Right hindlimb (tissue), 1 donor: Measurements from ENCODE around the gene ADCY2.

ENCODE experiments used
- DNase-seq: peaks from one replicate; pipeline ENCODE4 v3.0.0-alpha.2; 2018

Gene ADCY2

GRCh38 chr5:7849681-7850394, 453.9 kb downstream of the ADCY2 start:
- DNase-seq: peak; percentile 40

GRCh38 chr5:7850395-7851239, 454.7 kb downstream of the ADCY2 start, which contains the start of gene CFAP90:
Gene CFAP90, minus strand, starts transcription at chr5:7851133. Its CDS starts 112 bp downstream, at chr5:7851021.
- DNase-seq: peak; percentile 83

GRCh38 chr5:7851240-7851592, 455.3 kb downstream of the ADCY2 start:
- DNase-seq: no peak

GRCh38 chr5:7851617-7852289, 455.8 kb downstream of the ADCY2 start:
- no peak for DNase-seq

GRCh38 chr5:7852542-7852941, 456.6 kb downstream of the ADCY2 start:
- DNase-seq: no peak

GRCh38 chr5:7852988-7853387, 457.1 kb downstream of the ADCY2 start:
- no peak for DNase-seq

GRCh38 chr5:7855611-7856010, 459.7 kb downstream of the ADCY2 start:
- no peak for DNase-seq

GRCh38 chr5:7856855-7857254, 460.9 kb downstream of the ADCY2 start:
- DNase-seq: no peak

GRCh38 chr5:7857361-7857760, 461.4 kb downstream of the ADCY2 start:
- no peak for DNase-seq

- no peak for DNase-seq
These were observed 462.1 kb downstream of the ADCY2 start for GRCh38 chr5:7857926-7858632.

GRCh38 chr5:7866196-7866595, 470.3 kb downstream of the ADCY2 start:
- DNase-seq: no peak

GRCh38 chr5:7867260-7867659, 471.3 kb downstream of the ADCY2 start:
- no peak for DNase-seq

GRCh38 chr5:7868427-7868772, 472.5 kb downstream of the ADCY2 start:
- DNase-seq: no peak

GRCh38 chr5:7868773-7869473, 473.0 kb downstream of the ADCY2 start, which contains the start of the genes FASTKD3 and MTRR:
Gene FASTKD3, minus strand, starts transcription at chr5:7869031. Its CDS starts 948 bp downstream, at chr5:7868083.
Gene MTRR, plus strand, starts transcription at chr5:7869148. Its CDS starts 1,647 bp downstream, at chr5:7870795.
- DNase-seq: peak; percentile 94

GRCh38 chr5:7869474-7870136, 473.7 kb downstream of the ADCY2 start:
- DNase-seq: no peak

- no peak for DNase-seq
These were observed 475.7 kb downstream of the ADCY2 start for GRCh38 chr5:7871653-7872052.

GRCh38 chr5:7872517-7873130, 476.7 kb downstream of the ADCY2 start:
- DNase-seq: no peak

GRCh38 chr5:7873216-7873615, 477.3 kb downstream of the ADCY2 start:
- no peak for DNase-seq

GRCh38 chr5:7874639-7875038, 478.7 kb downstream of the ADCY2 start:
- DNase-seq: no peak

GRCh38 chr5:7875151-7875550, 479.2 kb downstream of the ADCY2 start:
- DNase-seq: no peak

GRCh38 chr5:7876867-7877266, 480.9 kb downstream of the ADCY2 start:
- no peak for DNase-seq
